K562 (cell line): ENCODE data around the gene RELA. TPM values are rescaled to one million over a fixed set of nuclear protein-coding genes. Genes with fewer than 3 reads are reported as not detected.

ENCODE experiments used
- ATAC-seq: fragments of 200-7000 bp; cut with Tn5 transposase; 3 replicates; pipeline ENCODE4 v1.9.1; 2020; ENCODE audit warnings: moderate library complexity
- BruUV-seq: library from RNA; stranded (reverse); fragments of 400-500 nt; replicated peaks from 2 replicates; lab custom pipeline; 2021; lab: Mats Ljungman, UMichigan
- CTCF ChIA-PET: fragments of 300-600 bp; formaldehyde crosslinking; extraction: SDS; loops from one replicate; lab custom pipeline; 2021; ENCODE audit warnings: low intra/inter-chr PET ratio; lab: Yijun Ruan, JAX
- POLR2A ChIA-PET: fragments of 300-600, 350-650 bp; sonication (Branson Sonifier 250); formaldehyde crosslinking; extraction: SDS; loops from one replicate; lab custom pipeline; 2021; ENCODE audit warnings: antibody characterized with exemption, inconsistent platforms; lab: Yijun Ruan, JAX
- DNase-seq, 4 experiments: peaks; one replicate each; pipeline versions ENCODE4 v3.0.0 to v3.0.0-alpha.2; 2011 to 2018; ENCODE audit warnings: low spot score in 3 of 4, mixed read lengths in 3 of 4; ENCODE audit errors: extremely low read depth in 1 of 4
- FAIRE-seq: peaks from 2 replicates; lab custom pipeline; 2011; peaks lifted over from hg19 to GRCh38; lab: Jason Lieb, UNC
- H2AFZ ChIP-seq: 2 replicates; pipeline ENCODE4 v1.6.0; 2011; ENCODE audit warnings: low read depth, low read length, control low read depth, inconsistent platforms
- H3K27ac ChIP-seq: fragments of 200-600 bp; 3 replicates; pipeline ENCODE4 v1.8.0; 2011; ENCODE audit warnings: low read depth, mild to moderate bottlenecking, control low read depth, inconsistent platforms, low read length, moderate library complexity, mixed read lengths; ENCODE audit errors: extremely low read depth
- H3K27me3 ChIP-seq, 2 experiments: fragments of 300-600 bp in 1 of 2; 2 replicates in 1 of 2; 3 replicates in 1 of 2; pipeline versions ENCODE4 v1.6.0 to v1.8.0; 2011; ENCODE audit warnings: inconsistent platforms in 2 of 2, low read length in 2 of 2, mild to moderate bottlenecking in 1 of 2, mixed read lengths in 1 of 2, moderate library complexity in 1 of 2; ENCODE audit not compliant: control insufficient read depth in 2 of 2, insufficient read depth in 2 of 2
- H3K36me3 ChIP-seq: fragments of 300-600 bp; 3 replicates; pipeline ENCODE4 v1.8.0; 2011; ENCODE audit warnings: mild to moderate bottlenecking, low read length, inconsistent platforms; ENCODE audit not compliant: control insufficient read depth, insufficient read depth
- H3K4me1 ChIP-seq, 2 experiments: fragments of 200-600 bp in 1 of 2; replicated peaks in 1 of 2; 2 replicates in 1 of 2; 3 replicates in 1 of 2; pipeline versions ENCODE4 v1.5.1 to v1.8.0; 2011; ENCODE audit warnings: inconsistent platforms in 2 of 2, low read length in 2 of 2, mild to moderate bottlenecking in 1 of 2, mixed read lengths in 1 of 2, moderate library complexity in 1 of 2; ENCODE audit not compliant: control insufficient read depth in 2 of 2, insufficient read depth in 2 of 2
- H3K4me2 ChIP-seq: 2 replicates; pipeline ENCODE4 v1.6.1; 2011; ENCODE audit warnings: low read length, control low read depth, inconsistent platforms, mixed read lengths; ENCODE audit not compliant: insufficient read depth
- H3K4me3 ChIP-seq: fragments of 200-600 bp; sonication (generic), shearing (Covaris generic); 2 replicates; pipeline ENCODE4 v1.5.1; 2016; ENCODE audit warnings: control low read depth, inconsistent platforms
- H3K79me2 ChIP-seq: fragments of 200-600 bp; 3 replicates; pipeline ENCODE4 v1.8.0; 2011; ENCODE audit warnings: low read length, inconsistent platforms; ENCODE audit not compliant: control insufficient read depth, insufficient read depth
- H3K9ac ChIP-seq, 2 experiments: 2 replicates each; pipeline versions ENCODE4 v1.6.0 to v1.6.1; 2011; ENCODE audit warnings: low read depth in 2 of 2, low read length in 2 of 2, control low read depth in 1 of 2, inconsistent platforms in 1 of 2, mild to moderate bottlenecking in 1 of 2, mixed read lengths in 1 of 2; ENCODE audit not compliant: insufficient read depth in 1 of 2
- H3K9me1 ChIP-seq: one replicate; pipeline ENCODE4 v1.6.0; 2011; ENCODE audit warnings: inconsistent platforms, mild to moderate bottlenecking, low read length, moderate library complexity; ENCODE audit not compliant: control insufficient read depth, insufficient read depth
- H3K9me3 ChIP-seq: replicated peaks from 2 replicates; pipeline ENCODE4 v1.5.1; 2011; ENCODE audit warnings: low read depth, low read length, inconsistent platforms; ENCODE audit not compliant: control insufficient read depth, insufficient read depth
- H4K20me1 ChIP-seq: replicated peaks from 2 replicates; pipeline ENCODE4 v1.6.1; 2011; ENCODE audit warnings: low read length, inconsistent platforms, mixed read lengths; ENCODE audit not compliant: control insufficient read depth, insufficient read depth
- BMI1 ChIP-seq: fragments of 150-350 bp; IDR thresholded peaks from 2 replicates; pipeline ENCODE4 v1.6.1; 2014; ENCODE audit warnings: low read length
- BRF1 ChIP-seq: IDR thresholded peaks from 3 replicates; pipeline ENCODE4 v1.6.1; 2011; ENCODE audit warnings: borderline replicate concordance, mild to moderate bottlenecking; ENCODE audit not compliant: insufficient read length; ENCODE audit errors: extremely low read depth
- EGR1 ChIP-seq: fragments of 450-650 bp; conservative IDR thresholded peaks from 2 replicates; pipeline ENCODE4 v1.6.1; 2017; ENCODE audit warnings: mild to moderate bottlenecking
- FOXP1 ChIP-seq: sonication (generic); formaldehyde crosslinking; IDR thresholded peaks from 2 replicates; pipeline ENCODE4 v1.8.0; 2022; ENCODE audit warnings: mild to moderate bottlenecking, missing genetic modification reagents
- MAX ChIP-seq: sonication (generic); formaldehyde crosslinking; IDR thresholded peaks from 2 replicates; pipeline ENCODE4 v1.9.0; 2022; ENCODE audit warnings: mild to moderate bottlenecking, missing genetic modification reagents
- RBM25 ChIP-seq: fragments of 200-400 bp; formaldehyde crosslinking; IDR thresholded peaks from 2 replicates; pipeline ENCODE4 v1.6.1; 2018; ENCODE audit warnings: low read length, low read depth, moderate library complexity; ENCODE audit not compliant: severe bottlenecking
- RBM34 ChIP-seq: fragments of 200-400 bp; formaldehyde crosslinking; IDR thresholded peaks from 2 replicates; pipeline ENCODE4 v1.6.1; 2018; ENCODE audit warnings: low read length, borderline replicate concordance; ENCODE audit not compliant: insufficient read depth
- ZBTB9 ChIP-seq: fragments of 450-650 bp; formaldehyde crosslinking; IDR thresholded peaks from 2 replicates; pipeline ENCODE4 v1.4.0; 2020; ENCODE audit warnings: mild to moderate bottlenecking, moderate library complexity
- ZNF668 ChIP-seq: fragments of 250-450 bp; sonication (Bioruptor Pico); IDR thresholded peaks from 2 replicates; pipeline ENCODE4 v1.8.0; 2022; ENCODE audit warnings: mild to moderate bottlenecking, inconsistent platforms
- WGBS: fragments of 100-300 bp; shearing (Covaris generic); methylation state at CpG from one replicate; pipeline ENCODE4 v1.1.6; 2016; ENCODE audit warnings: low coverage, mixed read lengths; ENCODE audit not compliant: insufficient coverage; ENCODE audit errors: missing lambda C conversion rate; 5-methylcytosine and 5-hydroxymethylcytosine counted together
- in situ Hi-C: fragments of 300-500 bp; cut with MboI; formaldehyde crosslinking; loops from 4 replicates; pipeline ENCODE4 v1.15.0; 2018; ENCODE audit warnings: inconsistent platforms, mixed read lengths
- intact Hi-C: fragments of 100-400 bp; cut with micrococcal nuclease; formaldehyde crosslinking; loops from 2 replicates; pipeline ENCODE4 v1.14.2; 2022
- polyA plus RNA-seq, 8 experiments: library from polyadenylated mRNA; depleted of rRNA in 4 of 8; stranded (reverse) in 5 of 8; unstranded in 3 of 8; fragments of >200 nt; fragmentation: Nextera tagmentation in 2 of 8; fragmentation: Illumina TruSeq in 1 of 8; extraction: Ambion mirVana in 2 of 8; extraction: Trizol in 1 of 8; gene quantifications; 2 replicates each; pipeline versions ENCODE4 v1.2.1 to v1.2.3, GENCODE V29; 2011 to 2014; ENCODE audit warnings: inconsistent platforms in 1 of 8, missing spikeins in 1 of 8
- total RNA-seq, 7 experiments: library from RNA; depleted of rRNA in 6 of 7; stranded (reverse); fragments of >200 nt in 6 of 7; fragmentation: Illumina TruSeq in 2 of 7; extraction: Trizol in 2 of 7; gene quantifications; 2 replicates each; pipeline versions ENCODE4 v1.2.1 to v1.2.3, GENCODE V29; 2011 to 2021; ENCODE audit warnings: low replicate concordance in 1 of 7
- TF ChIP-seq, protein P1 (sequence below): fragments of 250-450 bp; sonication (Bioruptor Pico); IDR thresholded peaks from 2 replicates; pipeline ENCODE4 v1.5.0; 2022; ENCODE audit warnings: mild to moderate bottlenecking
- TF ChIP-seq, protein P2 (sequence below), 2 experiments: fragments of 200-800 bp in 1 of 2; sonication (Bioruptor generic) in 1 of 2; sonication (generic) in 1 of 2; formaldehyde crosslinking in 1 of 2; IDR thresholded peaks in 1 of 2; conservative IDR thresholded peaks in 1 of 2; 2 replicates each; pipeline versions ENCODE4 v1.5.0 to v1.6.1; 2016 to 2020; ENCODE audit warnings: missing compliant biosample characterization in 1 of 2, missing genetic modification characterization in 1 of 2, missing genetic modification reagents in 1 of 2

The RELA gene
- total and polyA plus RNA-seq, 9 of the 15 experiments (the other 6 are each of a cell fraction or from before 2014, with no cell fraction given) = 6.0 to 67.4 (median 20.6) TPM

DNA sequence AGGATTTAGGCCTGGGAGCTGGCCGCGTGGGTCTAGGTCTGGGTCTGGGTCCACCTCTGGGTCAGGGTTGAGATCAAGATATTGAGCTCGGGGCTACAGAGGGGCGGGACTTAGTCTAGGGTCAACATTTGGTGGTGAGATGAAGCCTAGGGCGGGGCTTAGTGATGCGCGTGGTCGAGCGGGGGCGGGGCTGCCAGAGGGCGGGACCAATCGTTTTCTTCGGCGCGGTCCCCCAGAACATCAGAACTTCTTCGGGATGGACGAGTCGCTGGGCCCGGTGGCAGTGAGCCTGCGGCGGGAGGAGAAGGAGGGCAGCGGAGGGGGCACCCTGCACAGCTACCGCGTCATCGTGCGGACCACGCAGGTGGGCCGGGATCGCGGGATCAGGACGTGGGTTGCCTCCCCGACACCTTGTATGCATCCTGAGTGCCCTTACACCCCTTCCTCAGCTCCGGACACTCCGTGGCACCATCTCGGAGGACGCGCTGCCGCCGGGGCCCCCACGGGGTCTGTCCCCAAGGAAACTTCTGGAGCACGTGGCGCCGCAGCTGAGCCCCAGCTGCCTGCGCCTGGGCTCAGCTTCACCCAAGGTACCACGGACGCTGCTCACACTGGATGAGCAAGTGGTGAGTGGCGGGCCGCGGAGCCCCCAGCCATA lies 20.6 kb downstream of the RELA start:
- intact Hi-C loops = no loop called here
- 67% methylated on average over 27 of the region's 49 CpGs for WGBS
- H3K9ac ChIP-seq = peak overlapping the region in 1 of 2 experiments; percentile 68; a peak in 2 of 4 replicates
- in situ Hi-C loops = no loop called here
- FAIRE-seq = no peak
- no peak overlapping the region for H3K27ac ChIP-seq
- BruUV-seq = no TSS peak
- H3K79me2 ChIP-seq = peaks cover 20% of the 10 kb centered on the region
- H3K4me2 ChIP-seq = no peak overlapping the region
- peak; percentile 50 to 66 (median 61) for DNase-seq
- no peak overlapping the region for H3K4me3 ChIP-seq
- H3K4me1 ChIP-seq = peaks cover 17 to 86% of the 10 kb centered on the region in 2 experiments
- H3K9me3 ChIP-seq = no peaks in the 10 kb centered on the region
- H2AFZ ChIP-seq = no peak overlapping the region
- no peaks in the 10 kb centered on the region for H3K27me3 ChIP-seq
- ChIA-PET CTCF (no interaction called here), POLR2A (interaction anchor here (0.5 to 6.2 kb wide), 6 partner anchors 9 to 154 kb away, joined by 3 to 56 read pairs (median 3); partner anchors contain the start of gene MALAT1)
- H3K9me1 ChIP-seq = peaks cover 4% of the 10 kb centered on the region
- 0 out of 3 replicates have a peak, but pooled peaks have one; percentile 7 for ATAC-seq
- peaks cover 3% of the 10 kb centered on the region; the same call in 1 of the 2 replicates for H4K20me1 ChIP-seq
- peaks cover 65% of the 10 kb centered on the region; the same call in 2 of the 3 replicates for H3K36me3 ChIP-seq
- TF ChIP-seq RBM34 = no peak
- TF ChIP-seq, protein P1, sequence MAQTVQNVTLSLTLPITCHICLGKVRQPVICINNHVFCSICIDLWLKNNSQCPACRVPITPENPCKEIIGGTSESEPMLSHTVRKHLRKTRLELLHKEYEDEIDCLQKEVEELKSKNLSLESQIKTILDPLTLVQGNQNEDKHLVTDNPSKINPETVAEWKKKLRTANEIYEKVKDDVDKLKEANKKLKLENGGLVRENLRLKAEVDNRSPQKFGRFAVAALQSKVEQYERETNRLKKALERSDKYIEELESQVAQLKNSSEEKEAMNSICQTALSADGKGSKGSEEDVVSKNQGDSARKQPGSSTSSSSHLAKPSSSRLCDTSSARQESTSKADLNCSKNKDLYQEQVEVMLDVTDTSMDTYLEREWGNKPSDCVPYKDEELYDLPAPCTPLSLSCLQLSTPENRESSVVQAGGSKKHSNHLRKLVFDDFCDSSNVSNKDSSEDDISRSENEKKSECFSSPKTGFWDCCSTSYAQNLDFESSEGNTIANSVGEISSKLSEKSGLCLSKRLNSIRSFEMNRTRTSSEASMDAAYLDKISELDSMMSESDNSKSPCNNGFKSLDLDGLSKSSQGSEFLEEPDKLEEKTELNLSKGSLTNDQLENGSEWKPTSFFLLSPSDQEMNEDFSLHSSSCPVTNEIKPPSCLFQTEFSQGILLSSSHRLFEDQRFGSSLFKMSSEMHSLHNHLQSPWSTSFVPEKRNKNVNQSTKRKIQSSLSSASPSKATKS = no peak
- TF ChIP-seq MAX = 0 out of 2 replicates have a peak, but pooled peaks have one; percentile 29
- TF ChIP-seq ZNF668 (CRISPR knock-in tag) = no peak
- TF ChIP-seq, protein P2, sequence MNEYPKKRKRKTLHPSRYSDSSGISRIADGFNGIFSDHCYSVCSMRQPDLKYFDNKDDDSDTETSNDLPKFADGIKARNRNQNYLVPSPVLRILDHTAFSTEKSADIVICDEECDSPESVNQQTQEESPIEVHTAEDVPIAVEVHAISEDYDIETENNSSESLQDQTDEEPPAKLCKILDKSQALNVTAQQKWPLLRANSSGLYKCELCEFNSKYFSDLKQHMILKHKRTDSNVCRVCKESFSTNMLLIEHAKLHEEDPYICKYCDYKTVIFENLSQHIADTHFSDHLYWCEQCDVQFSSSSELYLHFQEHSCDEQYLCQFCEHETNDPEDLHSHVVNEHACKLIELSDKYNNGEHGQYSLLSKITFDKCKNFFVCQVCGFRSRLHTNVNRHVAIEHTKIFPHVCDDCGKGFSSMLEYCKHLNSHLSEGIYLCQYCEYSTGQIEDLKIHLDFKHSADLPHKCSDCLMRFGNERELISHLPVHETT (CRISPR knock-in tag; conservative IDR thresholded peaks at IDR 0.05 in 1 of 2, IDR thresholded peaks at IDR 0.05 in 1 of 2) = no peak
- no peak for TF ChIP-seq BMI1
- no peak for TF ChIP-seq RBM25
- TF ChIP-seq ZBTB9 (CRISPR knock-in tag) = no peak
- TF ChIP-seq BRF1 = no peak
- TF ChIP-seq FOXP1 (CRISPR knock-in tag) = peak; percentile 37; the same call in 1 of the 2 replicates
- TF ChIP-seq EGR1 = 0 out of 2 replicates have a peak, but pooled peaks have one; percentile 24
